GM18498 (cell line): ENCODE results near the gene DAAM2.

ENCODE experiments used
- ATAC-seq: cut with Tn5 transposase; IDR thresholded peaks from one replicate; pipeline ENCODE4 v1.9.1; 2021; ENCODE audit warnings: mild to moderate bottlenecking, moderate library complexity; ENCODE audit not compliant: unreplicated experiment

Gene DAAM2

DNA sequence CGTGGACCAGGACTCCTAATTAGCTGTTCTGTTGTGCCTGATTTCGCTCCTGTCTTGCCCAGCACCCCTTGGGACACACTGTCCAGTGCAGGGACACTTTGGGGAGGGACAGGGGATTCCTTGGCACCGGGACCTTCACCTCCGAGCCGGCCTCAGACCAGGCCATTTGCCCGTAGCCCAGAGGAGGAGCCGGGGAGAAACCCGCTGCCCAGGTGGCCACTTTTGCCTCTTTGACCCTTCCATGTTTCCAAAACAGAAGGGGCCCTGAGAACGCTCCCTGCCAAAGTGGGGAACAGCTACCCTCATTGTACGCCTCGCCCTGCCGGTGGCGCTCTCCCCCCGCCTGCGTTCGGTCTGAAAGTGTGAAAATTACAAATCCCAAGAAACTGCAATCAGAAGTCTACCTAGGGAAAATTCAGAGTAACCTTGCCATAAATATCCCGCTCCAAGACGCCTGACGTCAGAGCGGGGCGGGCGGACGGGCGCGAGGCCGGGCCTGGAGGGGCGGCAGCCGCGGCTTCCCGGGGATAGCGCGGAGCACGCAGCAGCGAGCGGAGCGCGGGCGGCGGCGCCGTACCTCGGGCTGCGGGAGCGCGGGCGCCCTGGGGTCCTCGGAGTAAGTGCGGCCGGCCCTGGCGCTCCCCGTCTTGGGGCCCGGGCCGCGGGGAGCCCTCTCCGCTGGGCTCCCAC is at the start of gene DAAM2:
DAAM2 (plus strand) TSS at position 527 of the 690 bp plus-strand sequence. CDS start 63,927 bp downstream, outside the sequence.
- ATAC-seq = no peak

GRCh38 chr6:39746795-39747194 is 45.4 kb upstream of the DAAM2 start:
- no peak for ATAC-seq

- no peak for ATAC-seq
Observed at GRCh38 chr6:39752835-39753724, 39.1 kb upstream of the DAAM2 start.

- no peak for ATAC-seq
Observed at GRCh38 chr6:39753725-39754045, 38.5 kb upstream of the DAAM2 start.

DNA sequence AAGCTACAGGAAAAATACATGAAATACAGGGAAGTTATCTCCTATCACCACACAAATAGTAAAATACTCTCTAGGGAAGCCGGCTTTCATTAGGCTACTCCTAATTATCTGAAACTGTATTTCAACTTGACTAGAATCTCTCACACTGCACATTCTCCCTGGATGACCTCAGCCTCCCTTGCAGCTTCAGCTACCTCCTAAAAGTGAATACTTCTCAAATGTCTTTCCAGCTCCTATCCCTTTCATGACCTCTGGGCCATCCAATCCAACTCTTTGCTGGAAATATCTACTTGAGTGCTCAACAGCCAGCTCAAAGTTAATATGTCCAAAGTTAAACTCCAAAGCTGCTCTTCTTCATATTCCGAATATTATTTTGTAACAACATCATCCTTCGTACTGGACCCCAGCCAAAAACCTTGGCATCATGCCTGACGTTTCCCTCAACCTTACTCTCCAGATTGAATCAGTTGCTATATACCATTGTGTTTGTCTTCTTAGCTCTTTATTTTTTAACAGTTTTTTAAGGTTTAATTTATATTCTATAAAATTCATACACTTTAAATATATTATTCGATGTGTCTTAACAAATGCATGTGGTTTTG is 37.6 kb upstream of the DAAM2 start:
- no peak for ATAC-seq

GRCh38 chr6:39755231-39755630 is 36.9 kb upstream of the DAAM2 start:
- ATAC-seq = no peak

DNA sequence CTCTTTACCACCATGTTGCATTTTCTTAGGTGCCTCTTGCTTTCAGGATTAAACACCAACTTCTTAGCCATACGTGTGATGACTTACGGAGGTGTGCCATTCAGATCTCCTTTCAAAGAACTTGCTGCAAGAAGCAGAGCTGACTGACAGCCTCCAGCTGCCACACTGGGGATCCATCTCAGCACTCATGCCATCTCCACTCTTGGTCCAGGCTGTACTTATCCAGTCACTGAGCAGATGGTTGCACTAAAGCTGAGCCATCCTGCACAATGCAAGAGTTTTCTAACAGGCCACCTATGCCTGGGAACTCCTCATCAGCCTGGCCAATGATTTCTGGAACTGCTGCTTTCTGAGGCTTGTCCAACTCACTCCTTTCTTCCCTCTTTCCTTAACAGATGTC is 35.6 kb upstream of the DAAM2 start:
- ATAC-seq = no peak

DNA sequence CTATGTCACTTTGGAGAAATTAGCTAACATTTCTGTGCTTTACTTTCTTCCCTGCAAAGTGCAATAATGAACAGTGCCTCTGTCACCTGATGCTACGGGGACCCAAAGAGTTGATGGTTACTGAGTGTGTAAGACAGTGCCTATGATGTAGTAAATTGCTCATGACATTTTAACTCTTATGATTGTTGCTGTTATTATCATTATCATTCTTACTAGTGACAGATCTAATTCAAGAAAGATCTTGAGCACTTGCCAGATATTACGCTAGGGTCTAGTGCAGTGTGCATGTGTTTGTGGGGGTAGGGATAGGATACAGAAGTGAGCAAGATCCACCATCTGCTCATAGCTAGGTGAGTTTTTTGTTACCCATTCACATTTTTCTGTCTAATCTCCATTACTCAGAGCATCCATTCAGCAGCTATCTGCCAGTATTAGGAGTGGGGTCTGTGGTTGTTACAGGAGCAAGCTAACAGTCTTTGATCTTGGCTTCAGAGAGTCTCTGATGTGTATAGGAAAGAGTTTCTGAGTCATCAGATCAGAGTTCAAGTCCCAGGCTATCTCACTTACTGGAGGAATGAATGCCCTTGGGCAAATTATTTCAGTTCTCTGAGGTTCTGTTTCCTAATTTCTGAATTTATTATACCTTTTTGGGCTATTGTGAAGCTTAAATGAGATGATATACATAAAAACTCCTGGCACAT is 33.1 kb upstream of the DAAM2 start:
- ATAC-seq = no peak

DNA sequence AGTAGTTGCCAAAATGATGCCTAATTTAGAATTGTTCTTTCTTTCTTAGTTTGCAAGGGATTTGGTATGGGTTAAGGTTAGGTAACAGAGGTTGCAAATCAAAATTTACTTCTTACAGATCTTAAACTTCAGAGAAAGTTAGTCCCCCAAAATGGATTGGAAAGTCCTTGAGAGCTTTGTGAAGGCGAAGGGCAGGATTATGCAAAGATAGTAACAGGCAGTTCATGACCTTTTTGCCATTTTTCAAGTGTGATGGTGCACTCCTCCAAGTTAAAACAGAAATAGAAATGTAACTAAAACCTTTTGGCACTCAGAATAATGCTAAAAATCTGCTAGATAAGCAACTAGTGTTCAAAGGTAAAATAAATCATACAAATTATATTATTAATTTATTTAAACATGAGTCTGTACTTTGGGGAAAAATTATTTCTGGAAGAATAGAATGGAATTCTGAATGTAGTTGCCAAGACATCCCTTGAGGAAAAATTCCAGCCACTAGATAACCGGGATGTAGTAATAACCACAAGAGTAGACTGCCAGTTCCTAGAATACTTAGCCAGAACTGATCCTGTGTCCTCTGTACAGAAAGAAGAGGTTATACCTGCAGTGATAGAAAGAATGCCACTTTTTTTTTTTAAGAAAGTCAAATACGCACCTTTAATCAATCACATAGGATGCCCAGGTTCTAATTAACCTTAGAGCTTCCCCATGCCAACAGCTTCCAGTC is 31.8 kb upstream of the DAAM2 start:
- ATAC-seq = no peak

- no peak for ATAC-seq
Observed at GRCh38 chr6:39765508-39766065, 26.6 kb upstream of the DAAM2 start.

GRCh38 chr6:39769012-39769411 is 23.2 kb upstream of the DAAM2 start:
- no peak for ATAC-seq

- ATAC-seq = no peak
Observed at GRCh38 chr6:39770446-39770845, 21.7 kb upstream of the DAAM2 start.

DNA sequence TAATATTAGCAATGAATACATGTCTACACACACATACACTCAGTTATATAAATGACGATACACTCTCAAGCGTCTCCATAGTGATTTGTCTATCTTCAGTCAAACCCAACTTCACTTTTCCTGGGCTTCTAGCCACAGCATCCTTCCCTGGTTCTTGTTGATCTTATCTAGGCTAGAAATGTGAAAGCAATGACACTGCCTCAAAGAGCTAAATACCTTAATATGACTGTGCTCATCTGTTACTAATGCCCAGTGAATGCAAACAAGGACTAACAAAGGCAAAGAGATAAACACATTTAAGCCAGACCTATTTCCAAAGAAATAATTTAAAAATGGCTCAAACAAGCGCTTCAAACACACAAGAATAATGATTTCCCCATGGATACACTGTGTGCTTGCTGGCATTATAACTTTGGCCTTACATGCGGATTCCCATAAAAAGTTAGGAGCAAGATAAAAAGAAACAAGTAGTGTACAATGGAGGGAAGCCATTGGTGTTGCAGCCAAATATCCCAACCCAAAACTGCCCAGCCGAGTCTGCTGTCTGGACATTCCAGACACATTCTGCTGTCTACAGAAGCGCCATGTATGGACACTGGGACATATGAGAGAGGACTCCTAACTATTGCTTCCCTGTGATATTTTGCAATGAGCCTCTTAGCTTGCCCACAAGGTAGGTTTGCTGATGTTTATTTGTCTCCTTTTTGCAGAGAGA is 19.5 kb upstream of the DAAM2 start:
- no peak for ATAC-seq

DNA sequence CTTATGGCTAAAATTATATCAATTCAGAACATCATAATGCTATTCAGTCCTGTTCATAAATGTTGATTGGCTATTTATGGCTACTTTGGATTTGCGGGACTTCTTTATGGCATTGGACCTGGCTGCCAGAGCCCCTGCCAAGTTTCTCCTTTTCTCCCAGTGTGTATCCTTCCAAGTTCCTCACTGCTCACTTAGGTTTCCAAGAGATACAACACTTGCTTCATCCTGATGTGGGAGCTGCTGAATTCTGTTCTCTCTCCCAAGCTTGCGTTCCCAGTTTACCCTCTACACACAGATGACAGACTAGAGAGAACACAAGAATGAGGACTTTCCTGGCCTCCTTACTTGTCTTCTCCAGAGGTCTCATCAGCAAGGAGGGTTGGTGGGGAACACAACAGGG is 18.4 kb upstream of the DAAM2 start:
- ATAC-seq = no peak

DNA sequence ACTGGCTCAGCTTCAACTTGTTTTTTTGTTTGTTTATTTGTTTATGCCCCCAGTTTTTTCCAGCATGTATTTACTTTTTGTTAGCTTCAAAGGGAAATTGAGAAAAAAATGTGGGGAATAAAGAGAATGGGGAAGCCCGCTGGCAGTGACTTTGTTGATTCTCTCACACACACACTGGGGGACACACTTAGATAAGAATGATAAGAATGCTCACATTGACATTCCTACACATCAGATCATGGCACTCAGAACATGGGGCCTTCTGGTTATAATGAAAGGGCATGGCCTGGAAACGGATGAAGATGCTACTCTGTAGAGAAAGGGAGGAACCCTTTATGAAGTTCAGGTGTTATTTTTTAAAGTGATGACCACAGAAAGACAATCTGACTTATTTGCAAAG is 15.6 kb upstream of the DAAM2 start:
- ATAC-seq = no peak

DNA sequence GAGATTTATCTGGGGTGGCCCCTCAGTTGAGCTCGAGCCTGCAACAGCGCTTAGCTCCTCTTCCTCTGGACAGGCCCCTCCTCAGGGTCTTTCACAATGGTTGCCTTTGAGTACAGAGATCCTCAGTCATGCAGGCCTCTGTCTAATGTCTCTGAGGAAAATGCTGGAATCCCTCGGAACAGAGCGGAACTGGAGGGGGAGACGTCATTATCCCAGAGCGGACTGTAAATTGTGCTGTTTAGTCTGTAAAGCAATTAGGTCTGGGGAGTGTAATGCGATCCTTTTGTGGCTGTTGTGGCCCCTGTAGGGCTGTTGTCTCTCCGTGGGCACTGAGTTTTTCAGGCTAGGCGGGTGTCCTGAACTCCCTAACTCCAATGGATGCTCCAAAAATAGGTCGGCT is 15.0 kb upstream of the DAAM2 start:
- no peak for ATAC-seq

DNA sequence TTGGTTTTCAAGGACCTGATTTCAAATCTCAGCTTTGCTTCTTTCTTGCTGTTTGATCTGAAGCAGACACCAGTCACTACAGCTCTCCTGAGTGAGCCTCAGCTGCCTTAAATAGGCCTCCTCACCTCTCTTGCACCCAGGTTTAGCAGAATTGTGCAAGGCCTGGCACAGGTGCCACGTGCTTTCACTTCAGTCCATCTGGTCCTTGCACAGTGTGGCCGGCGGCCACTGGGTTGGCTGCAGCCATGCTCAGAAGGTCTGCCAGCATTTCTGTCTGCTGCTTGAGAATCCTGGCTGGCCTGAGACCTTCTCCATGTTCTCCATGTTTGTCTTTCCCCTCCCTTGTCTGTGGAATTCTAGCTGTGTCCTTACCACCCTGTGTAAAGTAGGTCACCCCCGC is 14.5 kb upstream of the DAAM2 start:
- no peak for ATAC-seq

DNA sequence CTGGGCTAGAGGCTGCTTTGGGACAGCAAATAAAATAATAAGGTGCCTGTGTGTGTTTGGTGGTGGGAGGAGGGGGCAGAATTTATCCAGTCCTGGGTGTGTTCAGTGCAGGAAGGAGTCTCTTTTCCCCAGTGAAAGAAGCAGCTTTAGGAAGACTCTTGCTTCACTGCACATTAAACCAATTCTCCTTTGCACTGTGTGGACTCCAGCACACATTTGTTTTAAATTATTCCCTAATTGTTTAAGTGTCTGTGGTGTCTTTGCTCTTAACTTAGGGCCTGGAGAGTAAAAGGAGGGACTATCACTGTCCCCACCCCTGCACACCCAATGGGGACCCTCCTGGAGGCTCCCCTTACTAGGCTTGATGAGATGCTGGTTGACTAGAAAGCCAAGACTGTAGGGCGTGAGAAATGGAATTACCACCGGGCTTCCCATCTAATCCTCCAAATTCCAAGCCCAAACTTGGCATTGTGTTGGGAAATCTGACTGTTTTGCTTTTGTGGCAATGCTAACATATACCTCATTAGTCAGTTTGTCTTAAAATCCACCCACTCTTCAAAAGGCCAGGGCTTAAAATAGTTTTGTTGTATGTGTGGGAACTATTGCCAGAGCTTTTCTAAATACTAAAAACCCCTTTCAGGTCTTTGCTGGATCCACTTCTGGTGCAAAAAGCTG is 13.5 kb upstream of the DAAM2 start:
- ATAC-seq = no peak

DNA sequence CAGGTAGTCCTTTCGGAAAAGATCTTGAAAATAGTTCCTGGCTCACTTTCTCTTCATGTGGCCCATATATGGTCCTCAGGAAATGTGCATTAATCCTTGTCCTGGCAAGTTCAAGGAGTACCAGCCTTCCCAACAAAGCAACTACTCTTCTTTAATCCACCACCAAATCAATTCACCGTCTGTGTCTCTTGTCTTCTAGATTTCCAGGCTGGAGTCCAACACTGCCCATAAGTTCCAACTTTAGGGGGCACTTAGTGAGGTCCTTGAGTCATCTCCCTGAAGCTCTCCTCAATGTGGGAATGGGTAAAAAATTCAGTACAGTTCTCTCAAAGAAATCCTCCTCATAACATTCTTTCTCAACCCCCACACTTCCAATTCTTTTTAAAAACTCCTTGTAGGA is 6.9 kb upstream of the DAAM2 start:
- no peak for ATAC-seq
